ENCODE results near the gene SLC9A7.

SLC9A7 gene

GRCh38 chrX:46754036-46754435 lies 4.9 kb downstream of the SLC9A7 start:
- peaks cover 6 to 13% of the 10 kb centered on the region in 2 experiments for H3K4me1 ChIP-seq (ENCODE audit: control insufficient read depth in 1 of 2, insufficient read depth in 2 of 2, low read length in 2 of 2)
- no peaks in the 10 kb centered on the region for H3K79me1 ChIP-seq (ENCODE audit: low read length)
- H4K12ac ChIP-seq (ENCODE audit: low read depth, low read length) = no peak overlapping the region
- H3K4me2 ChIP-seq (ENCODE audit: low read length) = no peak overlapping the region
- H2BK5ac ChIP-seq (ENCODE audit: low read depth, low read length, poor library complexity) = no peak overlapping the region
- no peak overlapping the region for H3K4ac ChIP-seq (ENCODE audit: low read depth, low read length)
- no peaks in the 10 kb centered on the region for H3K79me2 ChIP-seq (ENCODE audit: control insufficient read depth, insufficient read depth, low read length, poor library complexity)
- H3K9ac ChIP-seq (ENCODE audit: low read length) = no peak overlapping the region
- H4K8ac ChIP-seq (ENCODE audit: low read depth, low read length) = no peak overlapping the region
- no peak overlapping the region for H4K91ac ChIP-seq (ENCODE audit: low read depth, low read length)
- H3K36me3 ChIP-seq (ENCODE audit: control insufficient read depth in 1 of 2, insufficient read depth in 2 of 2, low read length in 2 of 2) = no peaks in the 10 kb centered on the region
- H2AK5ac ChIP-seq (ENCODE audit: low read length) = no peak overlapping the region
- no peak for DNase-seq
- no peak overlapping the region for H2AFZ ChIP-seq (ENCODE audit: insufficient read depth, low read length, poor library complexity)
- H3K18ac ChIP-seq (ENCODE audit: low read length) = no peak overlapping the region
- no peaks in the 10 kb centered on the region for H3K9me3 ChIP-seq (ENCODE audit: insufficient read depth, low read depth, low read length)
- H3K23ac ChIP-seq (ENCODE audit: low read length) = no peak overlapping the region
- no peak overlapping the region for H3K4me3 ChIP-seq (ENCODE audit: low read depth, low read length)
- H2BK12ac ChIP-seq (ENCODE audit: low read length) = no peak overlapping the region
- H3K27ac ChIP-seq (ENCODE audit: low read depth, low read length) = no peak overlapping the region
- no peak overlapping the region for H2BK120ac ChIP-seq (ENCODE audit: insufficient read depth, low read length, poor library complexity)
- H3K14ac ChIP-seq (ENCODE audit: low read length) = no peak overlapping the region
- no peaks in the 10 kb centered on the region for H3K27me3 ChIP-seq (ENCODE audit: insufficient read depth, low read length)

GRCh38 chrX:46750889-46751288 lies 8.0 kb downstream of the SLC9A7 start:
- WGBS (ENCODE audit: extremely low coverage, insufficient coverage, insufficient read length) = no CpG with 5 or more reads among the region's 1 CpG
- Histone ChIP-seq H3K4me3 (ENCODE audit: low read depth, low read length) (no peak overlapping the region), H4K8ac (ENCODE audit: low read depth, low read length) (no peak overlapping the region), H3K9me3 (ENCODE audit: insufficient read depth, low read depth, low read length) (no peaks in the 10 kb centered on the region), H2AK5ac (ENCODE audit: low read length) (no peak overlapping the region), H3K79me1 (ENCODE audit: low read length) (no peaks in the 10 kb centered on the region), H2BK12ac (ENCODE audit: low read length) (no peak overlapping the region), H3K9ac (ENCODE audit: low read length) (no peak overlapping the region), H2BK5ac (ENCODE audit: low read depth, low read length, poor library complexity) (no peak overlapping the region), H3K23ac (ENCODE audit: low read length) (no peak overlapping the region), H3K4me1 (ENCODE audit: control insufficient read depth in 1 of 2, insufficient read depth in 2 of 2, low read length in 2 of 2) (peaks cover 0 to 6% of the 10 kb centered on the region in 2 experiments), H3K79me2 (ENCODE audit: control insufficient read depth, insufficient read depth, low read length, poor library complexity) (no peaks in the 10 kb centered on the region), H4K91ac (ENCODE audit: low read depth, low read length) (no peak overlapping the region), H3K18ac (ENCODE audit: low read length) (no peak overlapping the region), H4K12ac (ENCODE audit: low read depth, low read length) (no peak overlapping the region), H3K27ac (ENCODE audit: low read depth, low read length) (no peak overlapping the region), H3K14ac (ENCODE audit: low read length) (no peak overlapping the region), H2BK120ac (ENCODE audit: insufficient read depth, low read length, poor library complexity) (no peak overlapping the region), H3K4ac (ENCODE audit: low read depth, low read length) (no peak overlapping the region), H3K36me3 (ENCODE audit: control insufficient read depth in 1 of 2, insufficient read depth in 2 of 2, low read length in 2 of 2) (no peaks in the 10 kb centered on the region), H2AFZ (ENCODE audit: insufficient read depth, low read length, poor library complexity) (no peak overlapping the region), H3K4me2 (ENCODE audit: low read length) (no peak overlapping the region), H3K27me3 (ENCODE audit: insufficient read depth, low read length) (no peaks in the 10 kb centered on the region)
- no peak for DNase-seq

- no peak overlapping the region for H3K9ac ChIP-seq (ENCODE audit: low read length)
- H3K23ac ChIP-seq (ENCODE audit: low read length) = no peak overlapping the region
- WGBS (ENCODE audit: extremely low coverage, insufficient coverage, insufficient read length) = no CpG with 5 or more reads among the region's 3 CpGs
- H3K4me3 ChIP-seq (ENCODE audit: low read depth, low read length) = no peak overlapping the region
- no peak overlapping the region for H2BK5ac ChIP-seq (ENCODE audit: low read depth, low read length, poor library complexity)
- no peak overlapping the region for H3K14ac ChIP-seq (ENCODE audit: low read length)
- H3K36me3 ChIP-seq (ENCODE audit: control insufficient read depth in 1 of 2, insufficient read depth in 2 of 2, low read length in 2 of 2) = no peaks in the 10 kb centered on the region
- H3K27me3 ChIP-seq (ENCODE audit: insufficient read depth, low read length) = no peaks in the 10 kb centered on the region
- H2BK12ac ChIP-seq (ENCODE audit: low read length) = no peak overlapping the region
- H3K4me2 ChIP-seq (ENCODE audit: low read length) = no peak overlapping the region
- no peaks in the 10 kb centered on the region for H3K9me3 ChIP-seq (ENCODE audit: insufficient read depth, low read depth, low read length)
- no peak overlapping the region for H2BK120ac ChIP-seq (ENCODE audit: insufficient read depth, low read length, poor library complexity)
- no peak overlapping the region for H4K91ac ChIP-seq (ENCODE audit: low read depth, low read length)
- H4K8ac ChIP-seq (ENCODE audit: low read depth, low read length) = no peak overlapping the region
- no peak overlapping the region for H3K18ac ChIP-seq (ENCODE audit: low read length)
- H3K4ac ChIP-seq (ENCODE audit: low read depth, low read length) = no peak overlapping the region
- no peak overlapping the region for H2AK5ac ChIP-seq (ENCODE audit: low read length)
- no peaks in the 10 kb centered on the region for H3K79me1 ChIP-seq (ENCODE audit: low read length)
- H3K27ac ChIP-seq (ENCODE audit: low read depth, low read length) = no peak overlapping the region
- no peak overlapping the region for H2AFZ ChIP-seq (ENCODE audit: insufficient read depth, low read length, poor library complexity)
- no peaks in the 10 kb centered on the region for H3K79me2 ChIP-seq (ENCODE audit: control insufficient read depth, insufficient read depth, low read length, poor library complexity)
- H4K12ac ChIP-seq (ENCODE audit: low read depth, low read length) = no peak overlapping the region
- H3K4me1 ChIP-seq (ENCODE audit: control insufficient read depth in 1 of 2, insufficient read depth in 2 of 2, low read length in 2 of 2) = no peaks in the 10 kb centered on the region
- DNase-seq = no peak
Measured at GRCh38 chrX:46744009-46744408, 14.9 kb downstream of the SLC9A7 start.

- H3K4me2 ChIP-seq (ENCODE audit: low read length) = no peak overlapping the region
- no peak overlapping the region for H3K27ac ChIP-seq (ENCODE audit: low read depth, low read length)
- no peak overlapping the region for H2AK5ac ChIP-seq (ENCODE audit: low read length)
- no peak overlapping the region for H3K14ac ChIP-seq (ENCODE audit: low read length)
- H4K91ac ChIP-seq (ENCODE audit: low read depth, low read length) = no peak overlapping the region
- no peak overlapping the region for H3K18ac ChIP-seq (ENCODE audit: low read length)
- no peak overlapping the region for H4K12ac ChIP-seq (ENCODE audit: low read depth, low read length)
- H2BK5ac ChIP-seq (ENCODE audit: low read depth, low read length, poor library complexity) = no peak overlapping the region
- H3K9ac ChIP-seq (ENCODE audit: low read length) = no peak overlapping the region
- H3K4me1 ChIP-seq (ENCODE audit: control insufficient read depth in 1 of 2, insufficient read depth in 2 of 2, low read length in 2 of 2) = no peaks in the 10 kb centered on the region
- no peak overlapping the region for H2AFZ ChIP-seq (ENCODE audit: insufficient read depth, low read length, poor library complexity)
- H3K79me1 ChIP-seq (ENCODE audit: low read length) = no peaks in the 10 kb centered on the region
- WGBS (ENCODE audit: extremely low coverage, insufficient coverage, insufficient read length) = no CpG with 5 or more reads among the region's 1 CpG
- no peak overlapping the region for H3K4me3 ChIP-seq (ENCODE audit: low read depth, low read length)
- no peak overlapping the region for H3K4ac ChIP-seq (ENCODE audit: low read depth, low read length)
- no peaks in the 10 kb centered on the region for H3K9me3 ChIP-seq (ENCODE audit: insufficient read depth, low read depth, low read length)
- no peak overlapping the region for H2BK12ac ChIP-seq (ENCODE audit: low read length)
- H3K79me2 ChIP-seq (ENCODE audit: control insufficient read depth, insufficient read depth, low read length, poor library complexity) = no peaks in the 10 kb centered on the region
- DNase-seq = no peak
- H3K23ac ChIP-seq (ENCODE audit: low read length) = no peak overlapping the region
- H3K27me3 ChIP-seq (ENCODE audit: insufficient read depth, low read length) = no peaks in the 10 kb centered on the region
- no peak overlapping the region for H4K8ac ChIP-seq (ENCODE audit: low read depth, low read length)
- no peak overlapping the region for H2BK120ac ChIP-seq (ENCODE audit: insufficient read depth, low read length, poor library complexity)
- no peaks in the 10 kb centered on the region for H3K36me3 ChIP-seq (ENCODE audit: control insufficient read depth in 1 of 2, insufficient read depth in 2 of 2, low read length in 2 of 2)
Measured at GRCh38 chrX:46743046-46743445, 15.9 kb downstream of the SLC9A7 start.
